ENCODE measurements around the gene NOVA2. TPM values are rescaled to one million over a fixed set of nuclear protein-coding genes. Genes with fewer than 3 reads are reported as not detected.

The NOVA2 gene, protein sequence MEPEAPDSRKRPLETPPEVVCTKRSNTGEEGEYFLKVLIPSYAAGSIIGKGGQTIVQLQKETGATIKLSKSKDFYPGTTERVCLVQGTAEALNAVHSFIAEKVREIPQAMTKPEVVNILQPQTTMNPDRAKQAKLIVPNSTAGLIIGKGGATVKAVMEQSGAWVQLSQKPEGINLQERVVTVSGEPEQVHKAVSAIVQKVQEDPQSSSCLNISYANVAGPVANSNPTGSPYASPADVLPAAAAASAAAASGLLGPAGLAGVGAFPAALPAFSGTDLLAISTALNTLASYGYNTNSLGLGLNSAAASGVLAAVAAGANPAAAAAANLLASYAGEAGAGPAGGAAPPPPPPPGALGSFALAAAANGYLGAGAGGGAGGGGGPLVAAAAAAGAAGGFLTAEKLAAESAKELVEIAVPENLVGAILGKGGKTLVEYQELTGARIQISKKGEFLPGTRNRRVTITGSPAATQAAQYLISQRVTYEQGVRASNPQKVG
- under 0.01 TPM in 1 of 2 replicates, not detected in the other for total RNA-seq

GRCh38 chr19:45973553-45974338 lies at the start of gene NOVA2:
Gene NOVA2 (minus strand): TSS chr19:45973865. CDS start chr19:45973351, 514 bp downstream.
- no peak for DNase-seq (ENCODE audit: low read depth)
- Histone ChIP-seq H3K4me3 (ENCODE audit: low read depth, low read length) (no peak within 1 kb of the TSS), H3K27me3 (ENCODE audit: control insufficient read depth, insufficient read depth, low read length) (peaks cover 60% of the 10 kb centered on the region), H3K36me3 (ENCODE audit: control insufficient read depth, insufficient read depth, low read length) (no peaks in the 10 kb centered on the region)
- TF ChIP-seq CTCF (IDR thresholded peaks at IDR 0.05; ENCODE audit: insufficient read depth, low read length, poor library complexity, severe bottlenecking) = no peak

DNA sequence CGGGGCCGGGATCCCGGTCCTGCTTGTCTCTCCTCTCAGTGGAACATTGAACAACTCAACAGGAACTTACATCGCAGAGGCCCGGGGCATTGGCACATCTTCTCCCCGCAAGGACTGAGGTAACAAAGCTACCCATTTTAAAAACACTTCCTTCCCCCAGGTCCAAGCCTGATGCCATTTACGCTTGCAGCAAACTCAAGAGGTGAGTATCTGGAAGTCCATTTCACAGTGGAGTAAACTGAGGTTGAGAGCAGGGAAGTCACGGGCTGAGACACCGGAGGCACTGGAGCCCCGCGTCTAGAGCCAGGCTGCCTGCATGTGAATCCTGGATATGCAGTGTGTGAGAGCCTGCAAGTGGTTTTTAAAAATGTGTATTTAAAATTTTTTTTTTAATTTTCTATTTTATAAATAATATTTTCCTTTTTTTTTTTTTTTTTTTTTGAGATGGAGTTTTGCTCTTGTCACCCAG lies 49.7 kb upstream of the NOVA2 start:
- H3K36me3 ChIP-seq (ENCODE audit: control insufficient read depth, insufficient read depth, low read length) = no peaks in the 10 kb centered on the region
- no peak overlapping the region for H3K4me3 ChIP-seq (ENCODE audit: low read depth, low read length)
- DNase-seq (ENCODE audit: low read depth) = no peak
- no peak for TF ChIP-seq CTCF (IDR thresholded peaks at IDR 0.05; ENCODE audit: insufficient read depth, low read length, poor library complexity, severe bottlenecking)
- H3K27me3 ChIP-seq (ENCODE audit: control insufficient read depth, insufficient read depth, low read length) = peaks cover 25% of the 10 kb centered on the region

- TF ChIP-seq CTCF (IDR thresholded peaks at IDR 0.05; ENCODE audit: insufficient read depth, low read length, poor library complexity, severe bottlenecking) = no peak
- no peak within 1 kb of the TSS for H3K4me3 ChIP-seq (ENCODE audit: low read depth, low read length)
- peaks cover 25% of the 10 kb centered on the region for H3K27me3 ChIP-seq (ENCODE audit: control insufficient read depth, insufficient read depth, low read length)
- no peak for DNase-seq (ENCODE audit: low read depth)
- no peaks in the 10 kb centered on the region for H3K36me3 ChIP-seq (ENCODE audit: control insufficient read depth, insufficient read depth, low read length)
Measured at GRCh38 chr19:46022431-46023310, 49.0 kb upstream of the NOVA2 start, which contains the start of gene PGLYRP1. Gene PGLYRP1 (minus strand): TSS chr19:46023053. CDS start chr19:46023021, 32 bp downstream.

- TF ChIP-seq CTCF (IDR thresholded peaks at IDR 0.05; ENCODE audit: insufficient read depth, low read length, poor library complexity, severe bottlenecking) = no peak
- Histone ChIP-seq H3K27me3 (ENCODE audit: control insufficient read depth, insufficient read depth, low read length) (peaks cover 25% of the 10 kb centered on the region), H3K36me3 (ENCODE audit: control insufficient read depth, insufficient read depth, low read length) (no peaks in the 10 kb centered on the region), H3K4me3 (ENCODE audit: low read depth, low read length) (no peak overlapping the region)
- DNase-seq (ENCODE audit: low read depth) = no peak
Measured at GRCh38 chr19:46022061-46022430, 48.4 kb upstream of the NOVA2 start.

DNA sequence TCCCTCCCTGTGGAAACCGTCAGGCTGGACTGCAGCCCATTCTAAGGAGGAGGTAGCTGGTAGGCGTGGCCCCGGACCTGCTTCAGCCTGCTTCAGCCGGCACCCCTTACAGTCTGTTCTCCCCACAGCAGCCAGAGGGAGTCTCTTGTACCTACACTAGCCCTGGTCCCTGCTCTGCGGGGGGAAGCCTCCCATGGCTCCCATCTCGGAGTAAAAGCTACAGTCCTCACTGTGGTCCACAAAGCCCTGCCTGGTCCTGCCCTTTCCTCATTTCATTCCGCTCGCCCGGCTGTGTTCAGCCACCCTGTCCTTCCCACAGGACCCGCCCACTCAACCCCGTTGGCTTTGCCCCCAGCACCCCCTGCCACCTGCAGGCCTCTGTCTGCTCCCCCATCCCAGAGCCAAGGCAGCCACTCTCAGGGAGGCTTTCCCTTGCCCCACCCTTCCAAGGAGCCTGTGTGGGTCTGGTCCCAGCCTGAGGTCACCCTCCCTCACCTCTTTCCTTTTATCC lies 47.9 kb upstream of the NOVA2 start:
- Histone ChIP-seq H3K27me3 (ENCODE audit: control insufficient read depth, insufficient read depth, low read length) (peaks cover 25% of the 10 kb centered on the region), H3K36me3 (ENCODE audit: control insufficient read depth, insufficient read depth, low read length) (no peaks in the 10 kb centered on the region), H3K4me3 (ENCODE audit: low read depth, low read length) (no peak overlapping the region)
- no peak for DNase-seq (ENCODE audit: low read depth)
- no peak for TF ChIP-seq CTCF (IDR thresholded peaks at IDR 0.05; ENCODE audit: insufficient read depth, low read length, poor library complexity, severe bottlenecking)

Measured in kidney epithelial cell (primary cell).